Common myeloid progenitor, CD34-positive (primary cell): ENCODE data around the gene ALDOB. TPM values are rescaled to one million over a fixed set of nuclear protein-coding genes. Genes with fewer than 3 reads are reported as not detected.

Experiments used
- CTCF ChIA-PET: fragments of 350-600 bp; sonication (Branson Sonifier 250); formaldehyde crosslinking; loops from one replicate; lab custom pipeline; 2021; ENCODE audit warnings: antibody characterized with exemption; lab: Charles Lee
- POLR2A ChIA-PET: fragments of 350-600 bp; sonication (Branson Sonifier 250); formaldehyde crosslinking; loops from one replicate; lab custom pipeline; 2021; ENCODE audit warnings: antibody characterized with exemption; lab: Charles Lee
- DNase-seq, 3 donors: peaks; one replicate each; pipeline versions ENCODE4 v3.0.0 to v3.0.0-alpha.2; 2013
- H3K27ac ChIP-seq, 2 experiments: 1 replicate in 1 of 2; 2 replicates in 1 of 2; pipeline ENCODE4 v1.7.0; 2013; ENCODE audit warnings: inconsistent platforms in 2 of 2, low read length in 2 of 2, mild to moderate bottlenecking in 2 of 2, low read depth in 1 of 2, moderate library complexity in 1 of 2; ENCODE audit not compliant: severe bottlenecking in 2 of 2, insufficient read depth in 1 of 2, poor library complexity in 1 of 2
- H3K27me3 ChIP-seq, 5 experiments: replicated peaks in 2 of 5; 1 replicate in 3 of 5; 2 replicates in 2 of 5; pipeline versions ENCODE4 v1.6.1 to v1.7.0; 2013; ENCODE audit warnings: low read length in 4 of 5, mild to moderate bottlenecking in 2 of 5, moderate library complexity in 2 of 5, inconsistent platforms in 1 of 5; ENCODE audit not compliant: insufficient read depth in 5 of 5, control insufficient read depth in 4 of 5
- H3K36me3 ChIP-seq, 4 experiments: 1 replicate in 2 of 4; 2 replicates in 2 of 4; pipeline versions ENCODE4 v1.6.1 to v1.7.0; 2013; ENCODE audit warnings: low read length in 3 of 4, control low read depth in 1 of 4, mild to moderate bottlenecking in 1 of 4; ENCODE audit not compliant: control insufficient read depth in 4 of 4, insufficient read depth in 4 of 4
- H3K4me1 ChIP-seq, 4 experiments: 1 replicate in 3 of 4; 2 replicates in 1 of 4; pipeline versions ENCODE4 v1.6.1 to v1.7.1; 2013; ENCODE audit warnings: low read length in 3 of 4, mild to moderate bottlenecking in 3 of 4, control low read depth in 1 of 4, inconsistent platforms in 1 of 4, moderate library complexity in 1 of 4; ENCODE audit not compliant: control insufficient read depth in 4 of 4, insufficient read depth in 4 of 4; ENCODE audit errors: control extremely low read depth in 1 of 4
- H3K4me3 ChIP-seq, 7 experiments: 1 replicate in 4 of 7; 2 replicates in 3 of 7; pipeline versions ENCODE4 v1.5.1 to v1.7.0; 2013; ENCODE audit warnings: mild to moderate bottlenecking in 7 of 7, low read length in 6 of 7, moderate library complexity in 6 of 7, inconsistent platforms in 2 of 7, low read depth in 2 of 7, control low read depth in 1 of 7; ENCODE audit not compliant: insufficient read depth in 4 of 7, control insufficient read depth in 1 of 7; ENCODE audit errors: extremely low read depth in 1 of 7
- H3K9me3 ChIP-seq, 5 experiments: 1 replicate in 4 of 5; 2 replicates in 1 of 5; pipeline versions ENCODE4 v1.6.1 to v1.7.1; 2013; ENCODE audit warnings: low read length in 4 of 5, mild to moderate bottlenecking in 2 of 5, inconsistent platforms in 1 of 5, low read depth in 1 of 5, moderate library complexity in 1 of 5; ENCODE audit not compliant: control insufficient read depth in 4 of 5, insufficient read depth in 2 of 5; ENCODE audit errors: control extremely low read depth in 1 of 5
- WGBS: methylation state at CpG from one replicate; pipeline ENCODE4 v1.1.5; 2013; ENCODE audit not compliant: insufficient coverage; 5-methylcytosine and 5-hydroxymethylcytosine counted together
- polyA plus RNA-seq: library from polyadenylated mRNA; unstranded; fragments of 120-200 nt; gene quantifications from one replicate; pipeline ENCODE4 v1.2.1, GENCODE V29; 2013

Gene ALDOB
- polyA plus RNA-seq: 0.16 TPM

DNA sequence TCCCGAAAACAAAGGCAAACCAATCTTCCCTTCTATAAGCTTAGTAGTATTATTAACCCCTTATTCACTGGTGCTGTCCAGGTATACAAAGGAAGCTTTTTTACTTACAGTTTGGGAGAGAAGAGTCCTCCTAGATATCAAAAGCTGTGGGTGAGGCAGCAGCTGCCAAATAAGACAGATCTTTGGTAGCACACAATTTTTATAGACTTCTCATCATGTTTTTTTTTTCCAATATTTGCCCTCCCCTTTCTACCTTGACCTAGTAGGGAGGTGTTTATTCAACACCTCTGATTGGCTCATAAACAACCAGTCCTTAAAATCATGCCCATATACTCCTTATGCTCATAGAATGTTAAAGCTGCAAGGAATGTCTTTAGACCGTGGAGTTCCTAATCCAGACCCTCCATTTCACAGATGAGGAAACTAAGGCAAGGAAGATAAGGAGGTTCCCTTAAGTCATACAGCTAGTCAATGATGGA, at the start of gene ALDOB:
Gene ALDOB (minus strand): TSS at position 174 of the 479 bp plus-strand sequence. CDS start 4,887 bp downstream, outside the sequence.
- POLR2A ChIA-PET: no interaction called here
- no CpG with 5 or more reads among the region's 2 CpGs for WGBS
- H3K9me3 ChIP-seq: no peaks in the 10 kb centered on the region
- H3K27me3 ChIP-seq: peaks cover 0 to 11% (median 0%) of the 10 kb centered on the region in 5 experiments
- no peak within 1 kb of the TSS for H3K27ac ChIP-seq
- no peak within 1 kb of the TSS for H3K4me3 ChIP-seq
- CTCF ChIA-PET: interaction anchor here (0.7 to 1.3 kb wide), 2 partner anchors 10 to 1506 kb away, joined by 4 to 7 read pairs; no protein-coding TSS in a partner anchor
- no peaks in the 10 kb centered on the region for H3K36me3 ChIP-seq
- no peak for DNase-seq
- no peaks in the 10 kb centered on the region for H3K4me1 ChIP-seq

DNA sequence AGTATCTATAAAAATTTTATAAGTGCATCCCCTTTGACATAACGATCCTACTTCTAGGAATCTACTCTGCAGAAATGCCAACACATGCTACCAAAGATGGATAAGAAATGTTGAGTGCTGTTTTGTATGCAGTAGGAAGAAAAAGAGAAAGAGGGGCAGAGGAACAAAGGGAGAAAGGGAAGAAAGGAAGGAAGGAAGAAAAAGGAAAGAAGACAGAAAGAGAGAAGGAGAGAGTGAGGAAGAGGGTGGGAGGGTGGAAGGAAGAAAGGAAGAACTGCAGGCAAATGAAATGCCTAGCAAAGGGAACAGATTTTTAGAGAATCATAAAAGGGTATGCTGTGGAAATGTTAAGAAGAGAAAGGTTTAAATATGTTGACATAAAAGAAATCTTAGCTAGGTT, 48.5 kb upstream of the ALDOB start:
- no peak for DNase-seq
- Histone ChIP-seq H3K27me3 (peaks cover 0 to 21% (median 0%) of the 10 kb centered on the region in 5 experiments), H3K27ac (no peak overlapping the region), H3K4me3 (peak overlapping the region in 1 of 7 experiments; percentile 32), H3K36me3 (no peaks in the 10 kb centered on the region), H3K9me3 (no peaks in the 10 kb centered on the region), H3K4me1 (peaks cover 0 to 57% (median 15%) of the 10 kb centered on the region in 4 experiments)
- ChIA-PET CTCF (interaction anchor here (1.0 to 1.7 kb wide), 5 partner anchors 10 to 45 kb away, joined by 3 to 5 read pairs (median 5); no protein-coding TSS in a partner anchor), POLR2A (no interaction called here)
- WGBS: no CpG with 5 or more reads among the region's 1 CpG

DNA sequence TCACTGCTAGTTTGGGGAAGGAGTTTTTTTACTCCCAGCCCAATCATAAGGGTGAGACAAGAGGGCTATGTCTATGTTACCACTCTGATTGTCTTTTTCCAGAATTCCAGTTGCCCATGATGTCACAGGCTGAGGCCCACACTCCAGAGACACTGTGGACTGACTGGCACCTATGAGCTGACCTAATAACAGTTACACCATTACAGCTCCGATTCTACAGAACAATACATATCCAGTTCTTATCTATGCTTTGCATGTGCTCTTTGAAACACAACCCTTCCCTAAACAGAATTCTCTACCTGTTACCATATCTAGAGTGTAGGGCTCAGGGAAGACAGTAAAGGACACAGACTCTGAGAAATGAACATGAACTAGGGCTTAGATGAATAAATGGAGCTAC, 45.7 kb upstream of the ALDOB start:
- ChIA-PET CTCF (interaction anchor here (1.0 to 4.8 kb wide), 6 partner anchors 9 to 48 kb away, joined by 3 to 35 read pairs (median 4); no protein-coding TSS in a partner anchor), POLR2A (no interaction called here)
- Histone ChIP-seq H3K4me1 (peaks cover 0 to 52% (median 2%) of the 10 kb centered on the region in 4 experiments), H3K27ac (peak overlapping the region in 1 of 2 experiments; percentile 16), H3K9me3 (no peaks in the 10 kb centered on the region), H3K4me3 (no peak overlapping the region), H3K27me3 (peaks cover 0 to 11% (median 0%) of the 10 kb centered on the region in 5 experiments), H3K36me3 (peaks cover 0 to 8% (median 3%) of the 10 kb centered on the region in 4 experiments)
- 17% methylated on average over 1 of the region's 1 CpG for WGBS
- no peak for DNase-seq

DNA sequence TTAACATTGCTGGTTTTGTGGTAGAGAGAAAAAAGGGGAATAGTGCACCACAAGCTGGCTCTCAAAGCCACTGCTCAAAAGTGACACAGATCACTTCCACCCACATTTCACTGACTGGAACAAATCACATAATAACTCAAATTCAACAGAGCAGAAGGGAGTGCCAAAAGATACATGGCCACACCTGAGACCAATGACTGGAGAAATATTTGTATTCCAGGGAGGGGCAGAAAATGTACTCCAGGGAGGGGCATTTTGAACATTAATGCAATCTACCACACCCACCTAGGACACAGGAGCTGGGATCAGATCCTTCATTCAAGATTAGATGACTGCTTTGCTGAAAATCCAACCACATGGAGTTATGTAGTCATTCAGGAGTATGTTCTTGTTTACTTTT, 44.8 kb upstream of the ALDOB start:
- Histone ChIP-seq H3K4me3 (no peak overlapping the region), H3K27ac (no peak overlapping the region), H3K9me3 (no peaks in the 10 kb centered on the region), H3K4me1 (peaks cover 0 to 45% (median 1%) of the 10 kb centered on the region in 4 experiments), H3K36me3 (peaks cover 0 to 16% (median 4%) of the 10 kb centered on the region in 4 experiments), H3K27me3 (peaks cover 0 to 8% (median 0%) of the 10 kb centered on the region in 5 experiments)
- ChIA-PET POLR2A (no interaction called here), CTCF (interaction anchor here (1.4 to 4.8 kb wide), 4 partner anchors 8 to 23 kb away, joined by 4 to 35 read pairs (median 8); no protein-coding TSS in a partner anchor)
- no peak for DNase-seq

DNA sequence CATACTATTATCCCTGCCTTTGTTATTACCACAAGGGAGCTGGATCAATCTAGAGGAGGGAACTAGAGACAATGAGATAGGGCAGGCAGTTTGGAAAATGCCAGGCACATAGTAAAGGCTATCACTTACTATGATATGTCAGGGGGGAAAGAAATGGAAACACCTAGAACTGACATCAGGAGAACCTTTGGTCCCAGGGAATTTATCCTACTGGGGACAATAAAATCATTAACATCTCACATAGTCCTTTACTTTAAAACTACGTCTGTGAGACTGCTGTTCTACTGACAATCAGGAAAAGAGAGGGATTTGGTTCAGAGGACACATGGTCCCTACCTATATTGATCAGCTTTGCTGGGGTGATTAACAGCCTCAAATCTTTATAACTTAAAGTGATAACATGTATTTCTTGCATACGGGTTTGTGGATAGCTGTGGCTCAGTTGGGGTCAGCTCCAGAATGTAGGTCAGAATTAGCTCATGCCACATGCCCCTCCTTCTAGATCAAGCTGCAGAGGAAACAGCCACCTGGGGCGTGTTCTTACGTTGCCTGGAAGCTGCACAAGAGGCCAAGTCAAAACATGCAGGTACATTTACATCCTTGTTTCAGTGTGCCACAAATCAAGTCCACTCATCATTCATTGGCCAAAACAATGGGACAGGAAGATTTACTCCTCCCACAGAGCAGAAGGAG, 43.9 kb upstream of the ALDOB start:
- H3K9me3 ChIP-seq: no peaks in the 10 kb centered on the region
- peaks cover 0 to 42% (median 1%) of the 10 kb centered on the region in 4 experiments for H3K4me1 ChIP-seq
- no peak for DNase-seq
- H3K27ac ChIP-seq: no peak overlapping the region
- ChIA-PET CTCF (interaction anchor here (1.4 to 4.8 kb wide), 3 partner anchors 13 to 22 kb away, joined by 4 to 35 read pairs (median 5); no protein-coding TSS in a partner anchor), POLR2A (no interaction called here)
- WGBS: 71% methylated on average over 3 of the region's 4 CpGs
- H3K4me3 ChIP-seq: no peak overlapping the region
- peaks cover 0 to 25% (median 4%) of the 10 kb centered on the region in 4 experiments for H3K36me3 ChIP-seq
- H3K27me3 ChIP-seq: peaks cover 0 to 7% (median 0%) of the 10 kb centered on the region in 5 experiments

DNA sequence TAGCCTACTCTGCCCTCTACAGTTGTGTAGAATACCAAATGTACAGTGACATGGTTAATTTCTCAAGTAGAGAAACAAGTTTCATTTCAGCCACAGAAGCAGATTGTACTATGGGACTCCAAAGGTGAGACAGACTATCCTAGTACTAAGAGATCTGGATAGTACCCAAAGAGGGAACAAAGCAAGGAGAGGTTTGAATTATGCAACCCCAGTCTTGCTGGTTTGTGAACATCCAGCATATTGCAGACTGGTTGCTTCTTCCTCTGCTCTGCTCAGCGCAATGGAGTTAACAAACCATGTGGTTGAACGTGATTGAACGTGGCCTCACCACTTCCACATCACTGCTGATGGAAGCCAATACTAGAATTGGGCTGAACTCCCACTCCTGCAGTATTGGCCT, 43.3 kb upstream of the ALDOB start:
- Histone ChIP-seq H3K27ac (no peak overlapping the region), H3K36me3 (peaks cover 0 to 31% (median 6%) of the 10 kb centered on the region in 4 experiments), H3K4me1 (peaks cover 0 to 42% (median 1%) of the 10 kb centered on the region in 4 experiments), H3K27me3 (peaks cover 0 to 7% (median 0%) of the 10 kb centered on the region in 5 experiments), H3K9me3 (no peaks in the 10 kb centered on the region), H3K4me3 (peak overlapping the region in 1 of 7 experiments; percentile 14)
- ChIA-PET POLR2A (no interaction called here), CTCF (interaction anchor here (1.6 to 9.1 kb wide), 3 partner anchors 12 to 17 kb away, joined by 4 to 46 read pairs (median 35); no protein-coding TSS in a partner anchor)
- WGBS: 28% methylated on average over 3 of the region's 3 CpGs
- peak in 1 of 3 donors; percentile 42 for DNase-seq
